HAP-1 (cell line): Measurements from ENCODE around the gene RANBP3.

Experiments used
- DNase-seq, 2 experiments: peaks; one replicate each; pipeline ENCODE4 v3.0.0-alpha.2; 2016 to 2020; ENCODE audit warnings: low spot score in 2 of 2
- H3K27me3 ChIP-seq: fragments of 250-450 bp; sonication (Bioruptor Pico); 2 replicates; pipeline ENCODE4 v1.5.1; 2020; ENCODE audit warnings: low read depth, mild to moderate bottlenecking, moderate library complexity
- H3K36me3 ChIP-seq: fragments of 250-450 bp; sonication (Bioruptor Pico); replicated peaks from 2 replicates; pipeline ENCODE4 v1.5.1; 2020; ENCODE audit warnings: mild to moderate bottlenecking
- H3K4me1 ChIP-seq: fragments of 250-450 bp; sonication (Bioruptor Pico); 2 replicates; pipeline ENCODE4 v1.5.1; 2020; ENCODE audit warnings: mild to moderate bottlenecking
- H3K4me3 ChIP-seq: fragments of 250-450 bp; sonication (Bioruptor Pico); 2 replicates; pipeline ENCODE4 v1.5.1; 2020; ENCODE audit warnings: mild to moderate bottlenecking, moderate library complexity
- H3K9me3 ChIP-seq: fragments of 250-450 bp; sonication (Bioruptor Pico); 2 replicates; pipeline ENCODE4 v1.5.1; 2020; ENCODE audit warnings: mild to moderate bottlenecking, moderate library complexity
- in situ Hi-C: fragments of 300-500 bp; cut with MboI; formaldehyde crosslinking; loops from 3 replicates; pipeline ENCODE4 v1.14.3; 2020; ENCODE audit warnings: low sequenced_read_pairs, inconsistent platforms, mixed read lengths

Gene RANBP3

GRCh38 chr19:5922161-5922545 lies 55.8 kb downstream of the RANBP3 start:
- H3K4me3 ChIP-seq = no peak overlapping the region
- H3K27me3 ChIP-seq = no peaks in the 10 kb centered on the region
- no peaks in the 10 kb centered on the region for H3K9me3 ChIP-seq
- H3K36me3 ChIP-seq = peaks cover 76% of the 10 kb centered on the region
- no peak for DNase-seq
- in situ Hi-C loops = no loop called here
- H3K4me1 ChIP-seq = no peaks in the 10 kb centered on the region

- Histone ChIP-seq H3K9me3 (no peaks in the 10 kb centered on the region), H3K27me3 (no peaks in the 10 kb centered on the region), H3K36me3 (peaks cover 74% of the 10 kb centered on the region), H3K4me3 (no peak overlapping the region), H3K4me1 (no peaks in the 10 kb centered on the region)
- in situ Hi-C loops = no loop called here
- DNase-seq = no peak
Measured at GRCh38 chr19:5921516-5922160, 56.3 kb downstream of the RANBP3 start.

- H3K9me3 ChIP-seq = no peaks in the 10 kb centered on the region
- peaks cover 53% of the 10 kb centered on the region for H3K36me3 ChIP-seq
- in situ Hi-C loops = no loop called here
Measured at GRCh38 chr19:5918463-5919079, 59.4 kb downstream of the RANBP3 start.

GRCh38 chr19:5917431-5918107 lies 60.4 kb downstream of the RANBP3 start:
- no peak overlapping the region for H3K4me3 ChIP-seq
- in situ Hi-C loops = no loop called here
- DNase-seq = no peak
- no peaks in the 10 kb centered on the region for H3K27me3 ChIP-seq
- H3K9me3 ChIP-seq = no peaks in the 10 kb centered on the region
- H3K4me1 ChIP-seq = no peaks in the 10 kb centered on the region
- peaks cover 46% of the 10 kb centered on the region for H3K36me3 ChIP-seq

More at GRCh38 chr19:5918463-5919079, 59.4 kb downstream of the RANBP3 start:
- Histone ChIP-seq H3K4me1 (no peaks in the 10 kb centered on the region), H3K4me3 (no peak overlapping the region), H3K27me3 (no peaks in the 10 kb centered on the region)
- no peak for DNase-seq

- Histone ChIP-seq H3K4me3 (no peak overlapping the region), H3K9me3 (no peaks in the 10 kb centered on the region), H3K27me3 (no peaks in the 10 kb centered on the region), H3K36me3 (peaks cover 40% of the 10 kb centered on the region), H3K4me1 (no peaks in the 10 kb centered on the region)
- in situ Hi-C loops = no loop called here
- DNase-seq = no peak
Measured at GRCh38 chr19:5916181-5916708, 61.7 kb downstream of the RANBP3 start.

- peaks cover 40% of the 10 kb centered on the region for H3K36me3 ChIP-seq
- H3K4me1 ChIP-seq = no peaks in the 10 kb centered on the region
- no peaks in the 10 kb centered on the region for H3K9me3 ChIP-seq
- in situ Hi-C loops = no loop called here
- DNase-seq = no peak
- no peaks in the 10 kb centered on the region for H3K27me3 ChIP-seq
- H3K4me3 ChIP-seq = no peak overlapping the region
Measured at GRCh38 chr19:5915782-5916165, 62.2 kb downstream of the RANBP3 start.

GRCh38 chr19:5914946-5915781 lies 62.8 kb downstream of the RANBP3 start:
- DNase-seq = no peak
- no peak overlapping the region for H3K4me3 ChIP-seq
- no peaks in the 10 kb centered on the region for H3K9me3 ChIP-seq
- in situ Hi-C loops = no loop called here
- no peaks in the 10 kb centered on the region for H3K27me3 ChIP-seq
- H3K4me1 ChIP-seq = no peaks in the 10 kb centered on the region
- peaks cover 36% of the 10 kb centered on the region for H3K36me3 ChIP-seq

- Histone ChIP-seq H3K36me3 (peaks cover 33% of the 10 kb centered on the region), H3K4me3 (no peak overlapping the region), H3K27me3 (no peaks in the 10 kb centered on the region), H3K9me3 (no peaks in the 10 kb centered on the region), H3K4me1 (no peaks in the 10 kb centered on the region)
- in situ Hi-C loops = no loop called here
- DNase-seq = no peak
Measured at GRCh38 chr19:5914358-5914774, 63.6 kb downstream of the RANBP3 start.

GRCh38 chr19:5913739-5914357 lies 64.1 kb downstream of the RANBP3 start, which contains the start of gene CAPS:
Gene CAPS (plus strand): TSS chr19:5914254. CDS start chr19:5914407, 153 bp downstream.
- in situ Hi-C loops = no loop called here
- peaks cover 28% of the 10 kb centered on the region for H3K36me3 ChIP-seq

GRCh38 chr19:5911366-5911765 lies 66.6 kb downstream of the RANBP3 start:
- no peak overlapping the region for H3K4me3 ChIP-seq
- H3K27me3 ChIP-seq = no peaks in the 10 kb centered on the region
- H3K4me1 ChIP-seq = no peaks in the 10 kb centered on the region
- in situ Hi-C loops = no loop called here
- no peaks in the 10 kb centered on the region for H3K9me3 ChIP-seq
- no peak for DNase-seq
- H3K36me3 ChIP-seq = peaks cover 10% of the 10 kb centered on the region

More at GRCh38 chr19:5913739-5914357, 64.1 kb downstream of the RANBP3 start, which contains the start of gene CAPS:
- no peaks in the 10 kb centered on the region for H3K4me1 ChIP-seq
- DNase-seq = no peak
- no peaks in the 10 kb centered on the region for H3K9me3 ChIP-seq
- no peaks in the 10 kb centered on the region for H3K27me3 ChIP-seq
- no peak within 1 kb of the TSS for H3K4me3 ChIP-seq

- Histone ChIP-seq H3K9me3 (no peaks in the 10 kb centered on the region), H3K4me1 (no peaks in the 10 kb centered on the region), H3K4me3 (no peak overlapping the region), H3K36me3 (peaks cover 5% of the 10 kb centered on the region), H3K27me3 (no peaks in the 10 kb centered on the region)
- in situ Hi-C loops = no loop called here
- no peak for DNase-seq
Measured at GRCh38 chr19:5910638-5910907, 67.4 kb downstream of the RANBP3 start.

- in situ Hi-C loops = no loop called here
- H3K4me1 ChIP-seq = no peaks in the 10 kb centered on the region; the same call in 1 of the 2 replicates
- peaks cover 5% of the 10 kb centered on the region for H3K36me3 ChIP-seq
- H3K27me3 ChIP-seq = no peaks in the 10 kb centered on the region
- no peaks in the 10 kb centered on the region for H3K9me3 ChIP-seq
- H3K4me3 ChIP-seq = no peak overlapping the region
- no peak for DNase-seq
Measured at GRCh38 chr19:5908773-5909442, 69.0 kb downstream of the RANBP3 start.

GRCh38 chr19:5907241-5907640 lies 70.7 kb downstream of the RANBP3 start:
- Histone ChIP-seq H3K27me3 (no peaks in the 10 kb centered on the region), H3K4me1 (peaks cover 4% of the 10 kb centered on the region; the same call in 1 of the 2 replicates), H3K4me3 (no peak overlapping the region), H3K36me3 (peaks cover 5% of the 10 kb centered on the region), H3K9me3 (no peaks in the 10 kb centered on the region)
- in situ Hi-C loops = no loop called here
- no peak for DNase-seq
